ENCODE data around the gene NHEJ1.

- TF ChIP-seq CTCF (IDR thresholded peaks at IDR 0.05): no peak
- TF ChIP-seq POLR2A (IDR thresholded peaks at IDR 0.05): no peak
- no peak for TF ChIP-seq POLR2AphosphoS5 (IDR thresholded peaks at IDR 0.05)
Measured at GRCh38 chr2:219125886-219126270, 34.7 kb downstream of the NHEJ1 start.
